HEK293T (cell line): ENCODE measurements around the gene PRKAG2.

Experiments used
- CTCF ChIA-PET: fragments of 350-600 bp; formaldehyde crosslinking; extraction: SDS; loops from one replicate; lab custom pipeline; 2021; ENCODE audit warnings: antibody characterized with exemption, inconsistent platforms; lab: Yijun Ruan, JAX
- POLR2A ChIA-PET: fragments of 350-600 bp; formaldehyde crosslinking; extraction: SDS; loops from one replicate; lab custom pipeline; 2020; ENCODE audit warnings: antibody characterized with exemption, inconsistent platforms; lab: Yijun Ruan, JAX
- DNase-seq: peaks from one replicate; pipeline ENCODE4 v3.0.0; 2012; ENCODE audit warnings: mixed read lengths; ENCODE audit errors: extremely low spot score
- ARNT ChIP-seq: fragments of 450-650 bp; IDR thresholded peaks from 2 replicates; pipeline ENCODE4 v1.6.1; 2017; ENCODE audit warnings: mild to moderate bottlenecking
- BHLHE40 ChIP-seq: fragments of 450-650 bp; IDR thresholded peaks from 2 replicates; pipeline ENCODE4 v1.6.1; 2016; ENCODE audit warnings: mild to moderate bottlenecking, moderate library complexity, borderline replicate concordance
- CTBP1 ChIP-seq: fragments of 450-650 bp; IDR thresholded peaks from 2 replicates; pipeline ENCODE4 v1.6.1; 2016; ENCODE audit warnings: borderline replicate concordance
- ELF4 ChIP-seq: fragments of 450-650 bp; IDR thresholded peaks from 2 replicates; pipeline ENCODE4 v1.6.1; 2017; ENCODE audit warnings: antibody characterized with exemption
- FOXA1 ChIP-seq: fragments of 450-650 bp; IDR thresholded peaks from 2 replicates; pipeline ENCODE4 v1.6.1; 2016; ENCODE audit warnings: mild to moderate bottlenecking
- FOXK2 ChIP-seq: fragments of 450-650 bp; IDR thresholded peaks from 2 replicates; pipeline ENCODE4 v1.6.1; 2016; ENCODE audit warnings: mild to moderate bottlenecking
- FOXM1 ChIP-seq: fragments of 450-650 bp; IDR thresholded peaks from 2 replicates; pipeline ENCODE4 v1.6.1; 2017; ENCODE audit warnings: mild to moderate bottlenecking, borderline replicate concordance
- HDGF ChIP-seq: fragments of 450-650 bp; IDR thresholded peaks from 2 replicates; pipeline ENCODE4 v1.6.1; 2017; ENCODE audit warnings: antibody characterized with exemption, borderline replicate concordance
- L3MBTL2 ChIP-seq: fragments of 450-650 bp; conservative IDR thresholded peaks from 2 replicates; pipeline ENCODE4 v1.6.1; 2016; ENCODE audit warnings: mild to moderate bottlenecking
- LEF1 ChIP-seq: fragments of 450-650 bp; IDR thresholded peaks from 2 replicates; pipeline ENCODE4 v1.6.1; 2017; ENCODE audit warnings: mild to moderate bottlenecking, borderline replicate concordance
- NFRKB ChIP-seq: fragments of 450-650 bp; IDR thresholded peaks from 2 replicates; pipeline ENCODE4 v1.6.1; 2016; ENCODE audit warnings: mild to moderate bottlenecking, moderate library complexity
- PKNOX1 ChIP-seq: fragments of 450-650 bp; IDR thresholded peaks from 2 replicates; pipeline ENCODE4 v1.6.1; 2016
- SP1 ChIP-seq: fragments of 450-650 bp; IDR thresholded peaks from 2 replicates; pipeline ENCODE4 v1.6.1; 2017
- SUZ12 ChIP-seq: fragments of 450-650 bp; IDR thresholded peaks from 2 replicates; pipeline ENCODE4 v1.6.1; 2016; ENCODE audit warnings: mild to moderate bottlenecking
- TARDBP ChIP-seq: fragments of 450-650 bp; IDR thresholded peaks from 2 replicates; pipeline ENCODE4 v1.6.1; 2016
- ZNF384 ChIP-seq: fragments of 450-650 bp; IDR thresholded peaks from 2 replicates; pipeline ENCODE4 v1.6.1; 2016

PRKAG2 gene

GRCh38 chr7:151688236-151688780 lies 188.6 kb downstream of the PRKAG2 start:
- DNase-seq = no peak
- POLR2A ChIA-PET = interaction anchor here (1.4 kb wide), 1 partner anchor 56 kb away, joined by 4 read pairs; no protein-coding TSS in a partner anchor

GRCh38 chr7:151687523-151688235 lies 189.2 kb downstream of the PRKAG2 start:
- DNase-seq = peak; percentile 50
- TF ChIP-seq HDGF = no peak
- no peak for TF ChIP-seq ELF4
- no peak for TF ChIP-seq FOXK2
- TF ChIP-seq LEF1 = no peak
- TF ChIP-seq CTBP1 = no peak
- TF ChIP-seq BHLHE40 = no peak
- TF ChIP-seq FOXM1 = no peak
- POLR2A ChIA-PET = interaction anchor here (1.4 kb wide), 1 partner anchor 55 kb away, joined by 4 read pairs; no protein-coding TSS in a partner anchor
- CTCF ChIA-PET = interaction anchor here (1.2 kb wide), 1 partner anchor 9 kb away, joined by 4 read pairs; no protein-coding TSS in a partner anchor

More at GRCh38 chr7:151688236-151688780, 188.6 kb downstream of the PRKAG2 start:
- CTCF ChIA-PET = interaction anchor here (1.2 kb wide), 1 partner anchor 9 kb away, joined by 4 read pairs; no protein-coding TSS in a partner anchor
- no peak for TF ChIP-seq SUZ12
- no peak for TF ChIP-seq FOXM1
- no peak for TF ChIP-seq L3MBTL2
- no peak for TF ChIP-seq LEF1
- no peak for TF ChIP-seq HDGF
- no peak for TF ChIP-seq ZNF384
- TF ChIP-seq SP1 = no peak
- no peak for TF ChIP-seq FOXK2
- no peak for TF ChIP-seq CTBP1
- TF ChIP-seq PKNOX1 = no peak
- no peak for TF ChIP-seq NFRKB
- no peak for TF ChIP-seq FOXA1
- no peak for TF ChIP-seq TARDBP
- TF ChIP-seq ELF4 = no peak

- ChIA-PET CTCF (no interaction called here), POLR2A (no interaction called here)
- DNase-seq = no peak
- TF ChIP-seq ARNT (no peak), L3MBTL2 (no peak), PKNOX1 (no peak), BHLHE40 (no peak), ELF4 (no peak), HDGF (no peak), ZNF384 (no peak), FOXA1 (no peak)
Measured at GRCh38 chr7:151686826-151687225, 190.1 kb downstream of the PRKAG2 start.

- CTCF ChIA-PET = interaction anchor here (0.7 kb wide), 1 partner anchor 120 kb away, joined by 5 read pairs; no protein-coding TSS in a partner anchor
- POLR2A ChIA-PET = interaction anchor here (0.6 kb wide), 1 partner anchor 112 kb away, joined by 4 read pairs; no protein-coding TSS in a partner anchor
- TF ChIP-seq CTBP1 = no peak
- TF ChIP-seq ELF4 = no peak
- TF ChIP-seq HDGF = no peak
- no peak for TF ChIP-seq NFRKB
- TF ChIP-seq ZNF384 = no peak
- no peak for TF ChIP-seq FOXM1
- TF ChIP-seq SUZ12 = no peak
- TF ChIP-seq LEF1 = no peak
- TF ChIP-seq L3MBTL2 = no peak
- TF ChIP-seq SP1 = no peak
- TF ChIP-seq ARNT = no peak
- TF ChIP-seq BHLHE40 = no peak
- TF ChIP-seq PKNOX1 = no peak
- TF ChIP-seq TARDBP = no peak
- TF ChIP-seq FOXK2 = no peak
- no peak for TF ChIP-seq FOXA1
- DNase-seq = no peak
Measured at GRCh38 chr7:151686016-151686766, 190.7 kb downstream of the PRKAG2 start.

GRCh38 chr7:151684408-151685175 lies 192.3 kb downstream of the PRKAG2 start:
- no peak for TF ChIP-seq ELF4
- TF ChIP-seq CTBP1 = no peak
- no peak for TF ChIP-seq FOXM1
- TF ChIP-seq SUZ12 = no peak
- no peak for TF ChIP-seq FOXA1
- TF ChIP-seq HDGF = no peak
- no peak for TF ChIP-seq L3MBTL2
- no peak for TF ChIP-seq SP1
- TF ChIP-seq FOXK2 = no peak
- no peak for TF ChIP-seq PKNOX1
- TF ChIP-seq ZNF384 = no peak
- no peak for TF ChIP-seq ARNT
- TF ChIP-seq LEF1 = no peak
- no peak for TF ChIP-seq BHLHE40
- TF ChIP-seq TARDBP = no peak
- no peak for TF ChIP-seq NFRKB
- ChIA-PET POLR2A (no interaction called here), CTCF (interaction anchor here (0.6 to 1.2 kb wide), 2 partner anchors 19 to 53 kb away, joined by 3 read pairs; no protein-coding TSS in a partner anchor)
- no peak for DNase-seq
